OCI-LY3 (cell line): ENCODE results near the gene NRG2.

Source experiments
- H2AFZ ChIP-seq: fragments of 200-600, 300-600 bp; shearing (Covaris generic); 2 replicates; pipeline ENCODE4 v1.6.0; 2014; ENCODE audit warnings: antibody characterized with exemption, low read depth, low read length
- H3K27ac ChIP-seq: fragments of 200-600, 300-600 bp; sonication (generic); 2 replicates; pipeline ENCODE4 v1.5.1; 2014; ENCODE audit warnings: mild to moderate bottlenecking, low read length, moderate library complexity, mixed read lengths
- H3K27me3 ChIP-seq: fragments of 200-600, 300-600 bp; sonication (generic); 2 replicates; pipeline ENCODE4 v1.6.1; 2014; ENCODE audit warnings: low read depth, low read length, mixed read lengths
- H3K36me3 ChIP-seq: fragments of 200-600, 300-600 bp; sonication (generic); replicated peaks from 2 replicates; pipeline ENCODE3; 2014; ENCODE audit warnings: low read depth, low read length, mixed read lengths
- H3K4me1 ChIP-seq: fragments of 300-600, 200-600 bp; sonication (generic); 2 replicates; pipeline ENCODE4 v1.6.1; 2014; ENCODE audit warnings: low read length, mixed read lengths
- H3K4me2 ChIP-seq: fragments of 200-600, 300-600 bp; sonication (generic); 2 replicates; pipeline ENCODE4 v1.6.1; 2014; ENCODE audit warnings: low read length, mixed read lengths
- H3K4me3 ChIP-seq: fragments of 300-600, 200-600 bp; sonication (generic); 2 replicates; pipeline ENCODE4 v1.5.1; 2014; ENCODE audit warnings: antibody characterized with exemption, mild to moderate bottlenecking, low read length, moderate library complexity
- H3K79me2 ChIP-seq: fragments of 300-600, 200-600 bp; shearing (Covaris generic); 2 replicates; pipeline ENCODE4 v1.6.1; 2014; ENCODE audit warnings: mild to moderate bottlenecking, low read length, mixed read lengths
- H3K9ac ChIP-seq: fragments of 300-600, 200-600 bp; shearing (Covaris generic); 2 replicates; pipeline ENCODE4 v1.6.0; 2014; ENCODE audit warnings: mild to moderate bottlenecking, low read length, moderate library complexity
- H3K9me3 ChIP-seq: fragments of 200-600, 300-600 bp; shearing (Covaris generic); 2 replicates; pipeline ENCODE4 v1.6.1; 2014; ENCODE audit warnings: low read length, mixed read lengths; ENCODE audit not compliant: insufficient read depth
- H4K20me1 ChIP-seq: fragments of 200-600, 300-600 bp; sonication (generic); 2 replicates; pipeline ENCODE4 v1.6.1; 2016; ENCODE audit warnings: low read length, mixed read lengths; ENCODE audit not compliant: insufficient read depth
- CTCF ChIP-seq: fragments of 200-600, 300-600 bp; sonication (generic); IDR thresholded peaks from 2 replicates; pipeline ENCODE4 v1.5.1; 2014; ENCODE audit warnings: antibody characterized with exemption, low read length, low read depth
- EZH2phosphoT487 ChIP-seq: fragments of 200-600 bp; shearing (Covaris generic); IDR thresholded peaks from 2 replicates; pipeline ENCODE4 v1.6.1; 2018; ENCODE audit warnings: antibody characterized with exemption, mixed run types, low read depth

The NRG2 gene

GRCh38 chr5:139798883-139799282 lies 244.2 kb downstream of the NRG2 start:
- no peaks in the 10 kb centered on the region for H3K79me2 ChIP-seq
- H4K20me1 ChIP-seq, result no peaks in the 10 kb centered on the region
- no peaks in the 10 kb centered on the region for H3K4me1 ChIP-seq
- H3K27ac ChIP-seq, result no peak overlapping the region
- no peaks in the 10 kb centered on the region for H3K9me3 ChIP-seq
- H3K36me3 ChIP-seq, result no peaks in the 10 kb centered on the region
- no peak overlapping the region for H2AFZ ChIP-seq
- no peak overlapping the region for H3K4me2 ChIP-seq
- peaks cover 16% of the 10 kb centered on the region; the same call in 1 of the 2 replicates for H3K27me3 ChIP-seq
- no peak overlapping the region for H3K4me3 ChIP-seq
- H3K9ac ChIP-seq, result no peak overlapping the region
- no peak for TF ChIP-seq EZH2phosphoT487
- TF ChIP-seq CTCF, result no peak

GRCh38 chr5:139797856-139798510 lies 245.1 kb downstream of the NRG2 start:
- Histone ChIP-seq H3K4me1 (no peaks in the 10 kb centered on the region), H3K4me3 (no peak overlapping the region), H3K27me3 (peaks cover 16% of the 10 kb centered on the region; the same call in 1 of the 2 replicates), H3K36me3 (no peaks in the 10 kb centered on the region), H3K9ac (no peak overlapping the region), H3K9me3 (no peaks in the 10 kb centered on the region), H3K27ac (no peak overlapping the region), H3K4me2 (no peak overlapping the region), H4K20me1 (no peaks in the 10 kb centered on the region), H2AFZ (no peak overlapping the region), H3K79me2 (no peaks in the 10 kb centered on the region)
- TF ChIP-seq CTCF (no peak), EZH2phosphoT487 (no peak)

GRCh38 chr5:139797335-139797734 lies 245.8 kb downstream of the NRG2 start:
- H3K27me3 ChIP-seq, result peaks cover 12% of the 10 kb centered on the region; the same call in 1 of the 2 replicates
- no peak overlapping the region for H3K9ac ChIP-seq
- H4K20me1 ChIP-seq, result no peaks in the 10 kb centered on the region
- H2AFZ ChIP-seq, result no peak overlapping the region
- TF ChIP-seq EZH2phosphoT487, result no peak
- TF ChIP-seq CTCF, result no peak
- H3K4me1 ChIP-seq, result no peaks in the 10 kb centered on the region
- H3K4me3 ChIP-seq, result no peak overlapping the region
- no peaks in the 10 kb centered on the region for H3K36me3 ChIP-seq
- no peak overlapping the region for H3K4me2 ChIP-seq
- H3K79me2 ChIP-seq, result no peaks in the 10 kb centered on the region
- H3K27ac ChIP-seq, result no peak overlapping the region
- H3K9me3 ChIP-seq, result no peaks in the 10 kb centered on the region
